ENCODE results near the gene TNFSF8. TPM values are rescaled to one million over a fixed set of nuclear protein-coding genes. Genes with fewer than 3 reads are reported as not detected.

Gene TNFSF8
- total and polyA plus RNA-seq, 2 of the 8 experiments (the other 6 are each of a cell fraction or from before 2014, with no cell fraction given) = not detected

DNA sequence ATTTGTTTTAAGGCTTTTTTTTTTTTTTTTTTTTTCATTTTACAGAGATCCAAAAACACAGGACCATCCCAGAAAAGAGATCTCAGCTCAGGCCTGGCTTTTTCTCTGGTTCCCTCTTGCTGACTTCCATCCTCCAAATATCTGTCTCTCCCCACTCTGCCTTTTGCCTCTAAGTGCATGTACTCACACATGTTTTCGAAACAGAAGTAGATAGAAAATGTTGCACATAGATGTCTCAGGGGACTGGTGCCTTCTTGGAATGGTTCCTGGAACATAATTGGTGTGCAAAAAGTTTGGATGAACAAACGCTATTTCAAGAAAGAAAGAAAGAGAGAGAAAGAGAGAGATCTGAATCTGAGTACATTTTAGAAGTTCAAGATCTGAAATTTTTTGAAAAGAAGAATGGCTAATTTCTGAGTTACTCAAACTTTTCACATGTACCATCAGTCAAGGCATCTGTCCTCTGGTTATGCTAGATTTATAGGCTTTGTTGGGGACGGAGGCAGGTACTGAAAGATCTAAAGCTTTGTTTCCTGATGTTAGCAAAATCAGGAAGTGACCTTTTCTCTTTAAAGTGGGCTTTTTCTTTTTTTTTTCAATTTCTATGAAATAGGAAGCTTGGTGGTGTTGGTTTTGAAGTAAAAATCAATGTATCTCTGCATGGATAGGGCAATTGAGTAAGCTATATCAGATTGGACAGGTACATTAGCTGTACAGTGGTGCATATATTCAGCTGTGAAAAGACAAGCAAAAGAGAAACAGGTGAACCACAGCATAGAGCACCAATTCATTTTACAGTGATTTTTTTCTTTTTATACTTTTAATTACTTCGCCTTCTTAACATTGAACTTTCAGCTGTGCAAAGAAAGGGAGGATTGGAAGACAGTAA lies 8.5 kb upstream of the TNFSF8 start:
- POLR2A ChIA-PET (ENCODE audit: partially characterized antibody) = no interaction called here
- H3K9ac ChIP-seq (replicated peaks in 1 of 4; ENCODE audit: extremely low read depth in 1 of 4, low read depth in 3 of 4, low read length in 3 of 4) = no peak overlapping the region
- H3K36me3 ChIP-seq (ENCODE audit: control insufficient read depth in 2 of 4, insufficient read depth in 4 of 4, low read length in 3 of 4) = no peaks in the 10 kb centered on the region
- no peaks in the 10 kb centered on the region for H3K23me2 ChIP-seq (ENCODE audit: low read depth, low read length)
- H4K8ac ChIP-seq (ENCODE audit: extremely low read depth, insufficient read depth, low read length) = no peak overlapping the region
- H3K18ac ChIP-seq (ENCODE audit: extremely low read depth, low read length) = no peak overlapping the region
- H2BK120ac ChIP-seq (replicated peaks; ENCODE audit: low read depth, low read length) = no peak overlapping the region
- no peak overlapping the region for H2BK12ac ChIP-seq (ENCODE audit: low read depth, low read length)
- no peak overlapping the region for H3K56ac ChIP-seq (replicated peaks; ENCODE audit: insufficient read length, low read depth, low read length)
- no peak overlapping the region for H3K27ac ChIP-seq (ENCODE audit: low read depth, low read length)
- CTCF ChIA-PET (ENCODE audit: partially characterized antibody) = interaction anchor here (0.6 to 1.2 kb wide), 4 partner anchors 25 to 278 kb away, joined by 3 to 4 read pairs (median 3); no protein-coding TSS in a partner anchor
- no peak overlapping the region for H3K4ac ChIP-seq (replicated peaks; ENCODE audit: insufficient read length, low read depth, low read length)
- no peak overlapping the region for H4K5ac ChIP-seq (ENCODE audit: insufficient read length, low read depth, low read length)
- no peak overlapping the region for H3K4me2 ChIP-seq (ENCODE audit: insufficient read depth in 1 of 2, low read depth in 2 of 2, low read length in 2 of 2)
- H2BK15ac ChIP-seq (ENCODE audit: low read length) = no peak overlapping the region
- no peaks in the 10 kb centered on the region for H3K9me3 ChIP-seq (ENCODE audit: insufficient read depth in 2 of 2, low read depth in 1 of 2, low read length in 1 of 2)
- peaks cover 2 to 3% of the 10 kb centered on the region in 2 experiments for H4K20me1 ChIP-seq (replicated peaks in 1 of 2; ENCODE audit: control insufficient read depth in 1 of 2, insufficient read depth in 2 of 2, low read length in 2 of 2)
- H3K4me1 ChIP-seq (replicated peaks in 1 of 4; ENCODE audit: control insufficient read depth in 3 of 4, insufficient read depth in 4 of 4, low read length in 3 of 4) = no peaks in the 10 kb centered on the region
- 89% methylated on average over 4 of the region's 4 CpGs; no CpG with 5 or more reads in 1 of the 2 experiments for WGBS, 2 experiments (ENCODE audit: extremely low coverage in 1 of 2, insufficient coverage in 1 of 2, insufficient read length in 1 of 2, insufficient replicate concordance in 2 of 2, low coverage in 1 of 2, low lambda C conversion rate in 2 of 2, missing lambda C conversion rate in 1 of 2)
- DNase-seq (ENCODE audit: low read depth in 1 of 2, low spot score in 2 of 2) (no peak), FAIRE-seq (peak; percentile 7)
- H4K91ac ChIP-seq (replicated peaks; ENCODE audit: insufficient read length, low read length) = no peak overlapping the region
- H2BK20ac ChIP-seq (ENCODE audit: low read length) = no peak overlapping the region
- no peak overlapping the region for H2AFZ ChIP-seq (ENCODE audit: low read length)
- no peaks in the 10 kb centered on the region for H3K79me2 ChIP-seq (ENCODE audit: control insufficient read depth in 1 of 2, insufficient read depth in 2 of 2, low read length in 2 of 2)
- no peak overlapping the region for H3K4me3 ChIP-seq (ENCODE audit: extremely low read depth in 1 of 4, insufficient read depth in 2 of 4, low read depth in 3 of 4, low read length in 4 of 4)
- H2AK5ac ChIP-seq (ENCODE audit: low read depth, low read length) = no peak overlapping the region
- no peak overlapping the region for H2BK5ac ChIP-seq (ENCODE audit: low read depth, low read length)
- H3K23ac ChIP-seq (ENCODE audit: insufficient read length) = no peak overlapping the region
- peaks cover 0 to 3% (median 3%) of the 10 kb centered on the region in 4 experiments; a peak in 4 of 7 replicates for H3K27me3 ChIP-seq (replicated peaks in 1 of 4; ENCODE audit: control insufficient read depth in 3 of 4, extremely low read depth in 1 of 4, insufficient read depth in 3 of 4, low read length in 3 of 4)
- H3K79me1 ChIP-seq (ENCODE audit: low read depth, low read length) = no peaks in the 10 kb centered on the region
- no peak overlapping the region for H3K14ac ChIP-seq (ENCODE audit: insufficient read length)
- TF ChIP-seq RBBP5 (IDR thresholded peaks at IDR 0.05; ENCODE audit: borderline replicate concordance, low read depth, low read length) = no peak
- no peak for TF ChIP-seq EZH2 (IDR thresholded peaks at IDR 0.05; ENCODE audit: low read depth, low read length, severe bottlenecking)
- no peak for TF ChIP-seq POLR2A (IDR thresholded peaks at IDR 0.05; ENCODE audit: control extremely low read depth in 1 of 2, low read depth in 2 of 2, low read length in 2 of 2)
- TF ChIP-seq SP1 (IDR thresholded peaks at IDR 0.05; ENCODE audit: low read depth, low read length) = no peak
- no peak for TF ChIP-seq TEAD4 (IDR thresholded peaks at IDR 0.05; ENCODE audit: low read depth, low read length)
- TF ChIP-seq GTF2F1 (IDR thresholded peaks at IDR 0.05; ENCODE audit: borderline replicate concordance, low read depth, low read length) = no peak
- no peak for TF ChIP-seq TBP (IDR thresholded peaks at IDR 0.05; ENCODE audit: low read depth, low read length)
- no peak for TF ChIP-seq NRF1 (IDR thresholded peaks at IDR 0.05; ENCODE audit: low read depth, low read length)
- no peak for TF ChIP-seq GABPA (IDR thresholded peaks at IDR 0.05; ENCODE audit: borderline replicate concordance, insufficient read depth, low read length)
- no peak for TF ChIP-seq CTBP2 (IDR thresholded peaks at IDR 0.05; ENCODE audit: borderline replicate concordance, insufficient read depth, insufficient read length, low read length)
- no peak for TF ChIP-seq RNF2 (IDR thresholded peaks at IDR 0.05; ENCODE audit: borderline replicate concordance, low read depth, low read length, missing control alignments, poor library complexity, severe bottlenecking)
- TF ChIP-seq SUZ12 (IDR thresholded peaks at IDR 0.05; ENCODE audit: low read length) = no peak

Data from H1 (cell line).